Renal cortical epithelial cell (primary cell): Measurements from ENCODE around the gene SUPT4H1. TPM values are rescaled to one million over a fixed set of nuclear protein-coding genes. Genes with fewer than 3 reads are reported as not detected.

Experiments
- DNase-seq: peaks from one replicate; pipeline ENCODE4 v3.0.0-alpha.2; 2011; ENCODE audit warnings: low read depth
- total RNA-seq: library from RNA; depleted of rRNA; stranded (reverse); fragments of >200 nt; gene quantifications from 2 replicates; pipeline ENCODE4 v1.2.3, GENCODE V29; 2014

Gene SUPT4H1
- total RNA-seq, 1 donor from 2014 or later = 85.3 TPM

GRCh38 chr17:58340405-58340876 lies 11.6 kb downstream of the SUPT4H1 start:
- DNase-seq = no peak

DNA sequence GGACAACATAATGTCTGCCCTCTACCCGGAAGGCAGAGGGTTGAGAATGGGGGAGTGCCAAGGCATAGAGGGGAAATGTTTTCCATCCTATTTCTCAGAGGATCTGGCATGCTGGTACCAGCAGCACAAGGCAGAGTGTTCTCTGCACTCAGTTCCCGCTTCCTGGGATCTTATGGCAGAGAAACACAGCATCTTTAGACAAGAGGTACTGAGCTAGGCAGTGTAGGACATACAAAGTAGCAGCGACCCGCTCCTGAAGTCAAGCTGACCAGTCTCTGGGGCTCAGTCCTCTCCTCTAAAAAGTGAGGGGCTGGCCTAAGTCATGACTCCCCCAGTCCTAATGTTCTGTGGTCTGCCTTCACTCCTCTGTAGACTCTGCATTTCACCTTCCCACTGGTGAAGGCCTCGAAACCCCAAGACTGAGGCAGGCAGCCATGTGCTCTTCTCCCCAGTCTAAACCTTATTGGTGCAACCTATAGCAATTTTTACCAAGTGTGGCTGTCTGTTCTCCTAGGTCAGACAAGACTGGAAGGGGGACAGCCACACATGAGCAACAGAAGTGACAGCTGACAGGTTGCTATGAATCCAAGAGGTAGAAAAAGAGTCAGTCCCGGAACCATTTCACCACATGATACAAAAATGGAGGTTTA lies 12.1 kb downstream of the SUPT4H1 start:
- no peak for DNase-seq

DNA sequence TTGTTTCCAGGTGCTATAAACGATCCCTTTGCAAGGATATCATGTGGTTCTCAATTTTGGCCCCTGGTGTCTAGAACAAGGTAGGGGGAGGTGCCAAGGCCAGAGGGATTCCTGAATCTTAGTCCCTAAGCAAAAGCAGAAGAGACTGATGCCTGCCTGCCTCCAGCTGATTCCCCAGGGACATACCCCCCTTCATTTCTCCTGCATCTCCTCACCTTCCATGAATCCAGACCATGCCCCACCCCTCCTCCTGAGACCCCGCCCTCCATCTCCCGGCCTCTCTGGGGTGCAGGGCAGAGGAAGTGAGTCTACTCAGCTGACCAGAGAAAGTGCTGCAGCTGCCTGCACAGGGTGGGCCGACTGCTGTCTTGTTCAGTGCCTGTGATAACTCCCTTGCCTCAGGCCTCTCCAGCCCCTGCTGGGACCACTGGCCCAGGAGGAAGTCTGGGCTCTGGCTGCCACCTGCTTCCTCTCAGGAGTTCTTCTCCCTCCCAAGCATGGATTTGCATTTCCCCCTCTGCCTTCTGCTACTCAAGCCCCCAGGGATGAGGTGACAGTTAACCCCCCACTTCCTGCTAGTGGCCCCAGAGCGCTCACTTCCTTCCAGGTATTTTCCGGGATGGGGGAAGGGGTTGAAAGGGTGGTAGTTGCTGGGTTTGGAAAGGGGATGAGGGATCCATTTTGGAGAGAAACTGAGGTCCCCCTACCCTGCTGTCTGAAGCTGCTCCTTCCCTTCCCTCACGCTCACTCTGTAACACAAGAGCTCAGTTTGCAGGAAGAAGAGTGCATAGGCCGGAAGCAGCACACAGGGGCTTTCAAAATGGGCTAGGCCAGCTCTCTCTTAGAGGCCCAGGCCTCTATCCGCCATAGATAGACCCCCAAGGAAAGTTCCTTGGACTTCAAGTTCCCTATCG lies 12.9 kb downstream of the SUPT4H1 start:
- peak; percentile 15 for DNase-seq

DNA sequence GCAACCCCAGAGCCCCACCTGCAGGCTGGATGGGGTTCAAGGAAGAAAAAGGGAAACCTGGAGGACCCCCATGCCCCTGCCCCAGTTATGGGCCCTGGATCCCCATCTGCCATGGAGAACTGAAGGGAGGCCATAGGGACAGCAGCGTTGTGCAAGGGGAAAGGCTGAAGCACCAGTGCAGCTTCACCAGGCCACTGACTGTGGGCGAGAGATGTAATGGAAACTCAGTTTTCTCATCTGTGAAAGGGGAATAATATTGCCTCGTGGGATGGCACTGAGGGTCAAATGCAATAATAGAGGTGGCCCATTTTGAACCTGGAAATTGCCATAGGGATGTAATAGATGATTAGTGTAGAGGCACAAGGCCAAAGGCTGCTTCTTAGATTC lies 13.6 kb downstream of the SUPT4H1 start:
- DNase-seq = no peak

DNA sequence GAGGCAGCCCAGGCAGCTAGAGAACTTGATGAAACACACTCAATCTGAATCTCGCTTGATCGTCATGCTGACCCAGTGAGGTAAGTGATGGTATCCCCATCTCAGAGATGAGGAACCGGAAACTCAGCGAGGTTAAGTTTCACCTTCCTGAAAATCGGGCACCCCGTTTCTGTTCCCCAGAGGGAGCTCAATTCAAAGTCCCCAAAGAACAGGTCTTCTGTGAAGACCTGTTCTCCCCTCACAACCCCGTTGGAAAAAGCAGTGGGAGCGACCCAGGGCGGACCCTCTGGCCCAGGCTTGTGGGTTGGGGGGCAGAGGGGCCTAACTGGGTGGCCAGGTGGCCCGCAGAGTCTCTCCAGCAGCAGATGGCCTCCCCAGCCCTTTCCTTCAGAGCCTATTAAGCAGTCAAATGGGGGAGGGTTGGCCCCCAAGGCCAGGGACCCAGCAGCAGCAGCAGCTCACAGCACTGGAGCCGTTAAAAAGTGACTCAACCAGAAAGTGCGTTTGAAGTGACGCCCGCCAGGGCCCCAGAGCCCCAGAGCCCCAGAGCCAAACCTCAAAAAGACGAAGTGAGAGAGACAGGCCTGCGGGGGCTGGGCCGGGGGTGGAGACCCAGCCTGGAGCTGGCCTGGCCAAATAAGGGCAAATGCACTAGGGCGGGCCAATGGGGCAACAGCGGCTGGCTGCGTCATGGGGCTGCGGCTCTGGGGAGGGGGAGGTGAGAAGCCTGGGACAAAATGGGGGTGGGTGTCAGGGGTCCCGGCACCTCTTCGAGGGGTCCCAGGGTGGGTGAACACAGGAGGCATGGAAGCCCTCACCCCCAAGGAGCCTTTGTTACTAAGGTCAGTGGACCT lies 14.2 kb downstream of the SUPT4H1 start:
- peak; percentile 71 for DNase-seq

GRCh38 chr17:58337210-58337599 lies 14.8 kb downstream of the SUPT4H1 start:
- no peak for DNase-seq

- no peak for DNase-seq
Measured at GRCh38 chr17:58336456-58337209, 15.4 kb downstream of the SUPT4H1 start.

DNA sequence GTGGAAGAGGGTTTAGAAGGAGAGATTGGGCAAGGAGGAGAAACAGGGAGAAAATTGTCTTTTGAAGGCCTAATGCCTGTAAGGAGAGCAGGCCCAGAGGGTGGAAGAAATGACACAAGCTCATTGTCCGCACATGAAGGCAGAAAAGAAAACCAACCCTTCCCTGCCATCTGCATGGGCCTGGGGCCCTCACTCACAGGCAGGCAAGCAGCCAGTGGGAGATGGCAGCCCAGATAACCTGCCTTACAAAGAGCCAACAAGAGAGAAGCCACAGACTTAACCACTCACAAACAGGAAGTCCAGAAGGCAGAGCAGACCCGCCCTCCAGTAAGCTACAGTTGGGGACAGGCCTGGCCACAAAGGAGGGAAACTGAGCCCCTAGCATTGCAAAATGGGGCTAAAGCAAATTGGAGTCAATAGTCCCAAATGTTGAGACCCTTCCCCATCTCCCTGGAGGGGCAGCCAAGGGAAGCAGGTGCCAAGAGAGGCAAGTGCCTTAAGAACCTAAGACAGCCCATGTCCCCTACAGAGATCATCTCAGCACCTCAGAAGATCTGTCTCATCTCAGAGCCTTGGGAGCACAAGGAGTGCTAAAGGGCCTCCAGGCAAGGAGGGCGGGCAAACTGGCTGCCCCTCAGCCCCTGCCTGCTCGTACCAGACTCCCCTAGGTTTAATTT lies 16.1 kb downstream of the SUPT4H1 start:
- DNase-seq = peak; percentile 7

DNA sequence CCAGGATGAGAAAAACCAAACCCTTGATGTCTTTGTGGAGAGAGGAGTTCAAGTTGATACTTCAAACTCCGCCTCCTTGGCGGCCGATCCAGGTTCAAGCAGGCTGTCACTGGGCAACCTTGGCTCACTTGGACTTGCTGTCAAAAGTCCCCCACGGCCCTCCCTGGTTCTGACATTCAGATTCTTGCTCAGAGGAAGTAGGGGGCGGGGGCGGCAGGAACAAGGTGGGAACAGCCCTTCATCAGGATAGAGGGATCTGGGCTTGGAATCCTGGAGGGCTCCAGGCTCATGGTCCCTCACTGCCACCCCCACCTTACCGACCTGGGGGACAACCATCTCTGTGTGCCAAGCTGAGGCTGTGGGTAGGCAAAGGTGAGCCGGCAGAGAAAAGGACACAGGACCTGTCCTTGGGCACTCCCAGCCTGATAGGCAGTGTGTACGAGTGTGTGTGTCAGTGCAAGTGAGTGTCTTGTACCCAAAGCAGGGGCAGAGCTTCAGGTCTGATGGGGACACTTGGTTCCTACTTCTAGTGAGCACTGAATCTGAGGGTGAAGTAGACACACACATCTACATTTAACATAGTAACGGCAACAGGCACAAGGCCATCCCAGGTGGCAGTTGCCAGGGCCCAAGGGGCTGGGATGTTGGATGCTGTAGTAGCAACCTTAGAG lies 16.8 kb downstream of the SUPT4H1 start:
- no peak for DNase-seq

GRCh38 chr17:58334661-58335060 lies 17.3 kb downstream of the SUPT4H1 start:
- no peak for DNase-seq

DNA sequence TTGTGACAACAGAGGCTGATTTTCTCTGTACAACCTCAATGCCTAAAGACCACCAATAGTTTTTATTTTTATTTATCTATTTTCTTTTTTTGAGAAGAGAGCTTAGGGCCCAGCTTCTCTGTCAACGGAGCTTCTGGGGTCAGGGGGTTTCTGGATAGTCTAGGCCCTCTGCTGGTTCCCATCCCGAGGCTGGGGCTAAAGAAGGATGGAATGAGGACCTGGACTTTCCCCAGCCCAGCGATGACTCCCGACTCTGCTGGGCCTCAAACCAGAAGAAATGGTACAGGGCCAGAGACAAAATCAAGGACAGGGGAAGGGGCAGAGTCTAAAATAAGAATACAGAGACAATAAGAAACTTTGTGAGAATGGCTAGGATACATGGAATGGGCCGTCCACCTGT lies 17.7 kb downstream of the SUPT4H1 start:
- no peak for DNase-seq

DNA sequence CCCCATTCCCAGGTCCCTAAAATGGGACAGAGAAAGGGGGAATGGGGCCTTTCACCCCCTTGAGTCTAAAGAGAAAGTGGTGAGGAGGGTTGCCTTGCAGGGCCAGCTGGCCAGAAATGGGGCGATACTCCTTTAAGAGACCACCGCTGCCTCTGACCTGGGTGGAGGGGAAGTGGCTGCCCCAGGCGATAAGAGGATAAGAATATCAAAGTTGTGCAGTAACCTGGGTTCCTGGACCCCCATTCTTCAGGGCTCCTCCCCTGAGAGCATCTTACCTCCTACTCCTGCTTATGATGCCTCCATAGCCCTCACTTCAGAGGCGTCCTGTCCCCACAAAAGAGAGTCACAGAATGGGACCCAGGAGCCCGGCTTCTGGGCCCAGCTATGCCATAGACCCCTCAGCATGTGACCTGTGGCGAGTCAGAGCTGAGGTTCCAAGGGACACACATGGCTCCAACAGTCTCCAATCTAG lies 18.2 kb downstream of the SUPT4H1 start:
- DNase-seq = no peak

DNA sequence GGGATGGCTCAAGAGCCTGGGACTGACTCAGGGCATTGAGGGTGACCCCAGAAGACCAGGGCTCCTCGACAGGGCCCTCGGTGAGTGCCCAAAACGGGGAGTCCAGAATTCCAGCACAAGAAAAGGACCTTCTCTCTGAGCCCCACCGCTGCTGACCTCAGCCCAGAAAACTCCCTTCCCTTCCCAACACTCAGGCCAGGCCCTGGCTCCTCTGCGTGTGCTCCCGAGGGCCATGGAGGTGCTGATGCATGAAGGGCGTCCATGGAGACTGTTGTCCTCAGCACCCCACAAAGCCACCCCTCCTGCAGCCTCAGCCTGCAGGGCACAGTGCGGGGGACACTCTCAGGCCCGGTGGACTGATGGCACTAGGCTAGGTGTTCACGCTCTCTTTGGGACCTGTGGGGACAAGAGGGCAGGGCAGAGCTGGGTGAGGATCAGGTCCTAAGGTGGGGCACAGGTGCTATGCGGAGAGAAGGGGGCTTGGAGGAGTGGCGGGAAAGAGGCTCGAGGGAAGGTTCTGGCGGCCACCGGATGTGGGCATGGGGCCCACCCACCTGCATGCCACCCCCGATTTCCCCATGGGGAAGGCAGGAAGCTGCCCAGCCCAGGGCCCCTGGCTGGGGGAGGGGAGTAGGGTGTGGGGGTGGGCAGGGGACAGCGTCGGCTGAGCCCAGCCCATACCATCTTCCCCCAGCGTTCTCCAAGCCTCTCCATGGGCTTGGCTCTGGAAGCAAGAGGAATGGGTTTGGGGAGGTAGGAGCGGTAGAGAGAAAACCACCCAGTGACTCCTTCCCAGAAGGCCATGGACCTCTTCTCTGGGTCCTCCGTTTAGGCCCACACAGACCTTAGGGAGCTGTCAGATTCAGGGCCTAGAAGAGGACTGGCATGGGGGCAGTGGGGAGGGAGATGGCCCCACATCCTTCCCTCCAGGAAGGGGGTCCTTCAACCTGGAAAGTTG lies 18.9 kb downstream of the SUPT4H1 start:
- no peak for DNase-seq

DNA sequence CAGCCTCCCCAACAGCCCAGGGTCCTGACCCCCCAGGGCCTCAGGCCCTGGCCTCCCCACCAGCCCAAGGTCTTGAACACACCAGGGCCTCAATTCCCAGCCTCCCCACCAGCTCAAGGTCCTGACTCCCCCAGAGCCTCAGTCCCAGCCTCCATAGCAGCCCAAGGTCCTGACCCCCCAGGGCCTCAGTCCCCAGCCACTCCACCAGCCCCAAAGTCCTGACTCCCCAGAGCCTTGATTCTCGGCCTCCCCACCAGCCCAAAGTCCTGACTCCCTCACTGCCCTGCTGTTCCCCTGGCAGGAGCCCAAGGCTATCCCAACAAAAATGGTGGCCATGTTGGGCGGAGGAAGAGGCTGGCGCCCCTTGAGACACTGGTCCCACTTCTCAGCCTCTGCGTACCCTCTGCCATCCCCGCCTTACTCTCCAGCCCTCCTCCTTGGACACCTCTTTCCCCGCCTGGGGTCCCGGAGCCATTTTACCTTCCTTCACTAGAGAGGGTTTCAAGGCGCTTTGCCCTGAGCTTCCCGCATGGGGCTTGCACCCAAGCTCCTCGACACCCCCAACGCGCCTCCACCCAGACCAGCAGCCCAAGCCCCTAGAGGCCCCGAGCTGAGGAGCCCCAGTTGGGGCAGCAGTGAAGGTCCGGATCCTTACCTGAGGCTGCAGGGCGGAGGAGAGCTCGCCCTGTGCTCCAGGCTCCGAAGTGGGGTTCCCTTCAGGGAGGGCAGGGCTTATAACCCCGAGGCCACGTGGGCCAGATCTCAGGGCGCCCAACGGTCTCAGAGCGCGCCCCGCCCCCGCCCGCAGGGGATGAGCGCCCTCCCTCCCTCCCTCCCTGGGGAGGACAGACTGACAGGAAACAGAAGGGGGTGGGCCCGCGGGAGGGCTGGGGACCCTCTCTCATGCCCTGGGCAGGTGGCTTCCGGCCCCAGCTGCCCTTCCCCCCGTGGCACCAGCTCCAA lies 19.9 kb downstream of the SUPT4H1 start:
- no peak for DNase-seq

GRCh38 chr17:58330997-58331814 lies 20.8 kb downstream of the SUPT4H1 start:
- no peak for DNase-seq

- DNase-seq = no peak
Measured at GRCh38 chr17:58330538-58330996, 21.4 kb downstream of the SUPT4H1 start.
